Endodermal cell (in vitro differentiated cells): ENCODE measurements around the gene MYOZ1. TPM values are rescaled to one million over a fixed set of nuclear protein-coding genes. Genes with fewer than 3 reads are reported as not detected.

Source experiments
- DNase-seq: peaks from one replicate; pipeline ENCODE4 v3.0.0-alpha.2; 2017
- H3K27ac ChIP-seq: 2 replicates; pipeline ENCODE4 v1.5.1; 2013; ENCODE audit warnings: mild to moderate bottlenecking, low read depth, low read length, moderate library complexity
- H3K27me3 ChIP-seq: 2 replicates; pipeline ENCODE4 v1.6.1; 2013; ENCODE audit warnings: mild to moderate bottlenecking, low read length, moderate library complexity; ENCODE audit not compliant: insufficient read depth, control insufficient read depth, poor library complexity, severe bottlenecking
- H3K36me3 ChIP-seq: 2 replicates; pipeline ENCODE4 v1.7.0; 2013; ENCODE audit warnings: mild to moderate bottlenecking, low read length, moderate library complexity; ENCODE audit not compliant: control insufficient read depth, insufficient read depth
- H3K4me1 ChIP-seq: one replicate; pipeline ENCODE4 v1.7.0; 2013; ENCODE audit warnings: low read length; ENCODE audit not compliant: control insufficient read depth, insufficient read depth
- H3K4me3 ChIP-seq: 2 replicates; pipeline ENCODE4 v1.5.1; 2013; ENCODE audit warnings: mild to moderate bottlenecking, low read length, moderate library complexity
- H3K9ac ChIP-seq: 2 replicates; pipeline ENCODE4 v1.6.1; 2013; ENCODE audit warnings: mild to moderate bottlenecking, low read length, moderate library complexity; ENCODE audit not compliant: poor library complexity, severe bottlenecking; ENCODE audit errors: extremely low read depth
- H3K9me3 ChIP-seq: 2 replicates; pipeline ENCODE4 v1.6.1; 2013; ENCODE audit warnings: mild to moderate bottlenecking, low read length, moderate library complexity; ENCODE audit not compliant: control insufficient read depth
- H3K27ac Mint-ChIP-seq: 2 replicates; pipeline ENCODE4 v1.8.0; 2020; ENCODE audit warnings: mixed read lengths
- H3K27me3 Mint-ChIP-seq: 2 replicates; pipeline ENCODE4 v1.8.0; 2021; ENCODE audit warnings: mild to moderate bottlenecking, mixed read lengths; ENCODE audit not compliant: insufficient read depth
- H3K36me3 Mint-ChIP-seq: 2 replicates; pipeline ENCODE4 v1.8.0; 2020; ENCODE audit warnings: low read depth, mixed read lengths
- H3K4me1 Mint-ChIP-seq: 2 replicates; pipeline ENCODE4 v1.8.0; 2020; ENCODE audit warnings: mixed read lengths
- H3K4me3 Mint-ChIP-seq: 2 replicates; pipeline ENCODE4 v1.8.0; 2020; ENCODE audit warnings: mild to moderate bottlenecking, moderate library complexity, mixed read lengths
- H3K9me3 Mint-ChIP-seq: 2 replicates; pipeline ENCODE4 v1.8.0; 2020; ENCODE audit warnings: mild to moderate bottlenecking, mixed read lengths
- WGBS, 2 experiments: methylation state at CpG; one replicate each; pipeline versions ENCODE4 v1.1.5 to v1.1.7; 2013; ENCODE audit warnings: missing lambda C conversion rate in 2 of 2, mixed read lengths in 1 of 2; ENCODE audit not compliant: insufficient coverage in 1 of 2, insufficient read length in 1 of 2; 5-methylcytosine and 5-hydroxymethylcytosine counted together
- total RNA-seq, 2 donors: library from RNA; stranded (reverse); fragmentation: NEBNext Ultra II Directional in 1 of 2; extraction: Animal tissue kit (Norgen Biotek cat#: 25700) in 1 of 2; gene quantifications; 2 replicates in 1 of 2; 3 replicates in 1 of 2; pipeline ENCODE4 v1.2.1, GENCODE V29; 2021
- TF ChIP-seq, protein P1 (sequence below): fragments of 200-600 bp; sonication (generic); conservative IDR thresholded peaks from 2 replicates; pipeline ENCODE4 v1.5.0; 2021; ENCODE audit warnings: antibody characterized with exemption, mild to moderate bottlenecking

MYOZ1 gene
- total RNA-seq, 2 donors from 2014 or later = 1.6 to 2.4 TPM

DNA sequence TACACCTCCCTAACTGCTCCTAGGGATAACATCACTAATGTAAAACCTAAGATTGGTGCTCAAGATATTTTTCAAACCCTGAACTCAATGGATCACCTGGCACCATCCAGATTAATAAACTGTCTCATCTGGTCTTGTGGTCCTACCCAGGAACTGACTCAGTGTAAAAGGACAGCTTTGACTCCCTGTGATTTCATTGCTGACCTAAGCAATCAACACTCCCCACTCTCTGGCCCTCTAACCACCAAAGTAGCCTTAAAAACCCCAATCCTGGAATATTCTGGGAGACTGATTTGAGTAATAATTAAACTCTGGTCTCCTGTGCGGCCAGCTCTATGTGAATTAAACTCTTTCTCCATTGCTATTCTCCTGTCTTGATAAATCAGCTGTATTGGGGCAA, 43.9 kb downstream of the MYOZ1 start:
- H3K4me3 ChIP-seq = no peak overlapping the region
- Mint-ChIP-seq H3K9me3 (no peaks in the 10 kb centered on the region), H3K27me3 (no peaks in the 10 kb centered on the region), H3K27ac (peak overlapping the region; percentile 62), H3K4me3 (no peak overlapping the region), H3K36me3 (peaks cover 19% of the 10 kb centered on the region), H3K4me1 (peaks cover 16% of the 10 kb centered on the region)
- WGBS, 2 experiments = 100% methylated on average over 1 of the region's 1 CpG
- no peaks in the 10 kb centered on the region for H3K36me3 ChIP-seq
- no peaks in the 10 kb centered on the region for H3K27me3 ChIP-seq
- H3K27ac ChIP-seq = no peak overlapping the region
- H3K4me1 ChIP-seq = no peaks in the 10 kb centered on the region
- no peak for DNase-seq
- H3K9me3 ChIP-seq = no peaks in the 10 kb centered on the region
- TF ChIP-seq, protein P1, sequence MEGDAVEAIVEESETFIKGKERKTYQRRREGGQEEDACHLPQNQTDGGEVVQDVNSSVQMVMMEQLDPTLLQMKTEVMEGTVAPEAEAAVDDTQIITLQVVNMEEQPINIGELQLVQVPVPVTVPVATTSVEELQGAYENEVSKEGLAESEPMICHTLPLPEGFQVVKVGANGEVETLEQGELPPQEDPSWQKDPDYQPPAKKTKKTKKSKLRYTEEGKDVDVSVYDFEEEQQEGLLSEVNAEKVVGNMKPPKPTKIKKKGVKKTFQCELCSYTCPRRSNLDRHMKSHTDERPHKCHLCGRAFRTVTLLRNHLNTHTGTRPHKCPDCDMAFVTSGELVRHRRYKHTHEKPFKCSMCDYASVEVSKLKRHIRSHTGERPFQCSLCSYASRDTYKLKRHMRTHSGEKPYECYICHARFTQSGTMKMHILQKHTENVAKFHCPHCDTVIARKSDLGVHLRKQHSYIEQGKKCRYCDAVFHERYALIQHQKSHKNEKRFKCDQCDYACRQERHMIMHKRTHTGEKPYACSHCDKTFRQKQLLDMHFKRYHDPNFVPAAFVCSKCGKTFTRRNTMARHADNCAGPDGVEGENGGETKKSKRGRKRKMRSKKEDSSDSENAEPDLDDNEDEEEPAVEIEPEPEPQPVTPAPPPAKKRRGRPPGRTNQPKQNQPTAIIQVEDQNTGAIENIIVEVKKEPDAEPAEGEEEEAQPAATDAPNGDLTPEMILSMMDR = no peak
- no peak overlapping the region for H3K9ac ChIP-seq

DNA sequence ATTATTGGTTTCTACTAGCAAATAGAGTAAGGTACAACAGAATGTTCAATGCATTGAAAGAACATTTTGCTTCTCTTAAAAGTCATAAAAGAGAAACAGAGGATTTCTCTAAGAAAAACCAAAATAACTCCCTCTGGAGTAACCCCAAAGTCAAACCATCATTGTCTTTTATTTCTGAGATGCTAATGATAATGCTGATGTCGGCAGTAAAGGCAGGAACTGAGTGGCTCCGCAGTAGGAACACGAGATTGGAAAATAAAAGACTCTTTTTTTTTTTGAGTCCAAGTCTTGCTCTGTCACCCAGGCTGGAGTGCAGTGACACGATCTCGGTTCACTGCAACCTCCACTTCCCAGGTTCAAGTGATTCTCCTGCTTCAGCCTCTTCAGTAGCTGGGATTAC, 47.5 kb downstream of the MYOZ1 start:
- 89% methylated on average over 5 of the region's 5 CpGs for WGBS, 2 experiments
- TF ChIP-seq, protein P1 = no peak
- H3K27ac Mint-ChIP-seq = no peak overlapping the region
- peaks cover 2% of the 10 kb centered on the region for H3K4me1 ChIP-seq
- peaks cover 36% of the 10 kb centered on the region for H3K4me1 Mint-ChIP-seq
- H3K27ac ChIP-seq = no peak overlapping the region
- H3K27me3 ChIP-seq = no peaks in the 10 kb centered on the region
- H3K27me3 Mint-ChIP-seq = no peaks in the 10 kb centered on the region
- no peaks in the 10 kb centered on the region for H3K36me3 ChIP-seq
- H3K4me3 ChIP-seq = no peak overlapping the region
- H3K36me3 Mint-ChIP-seq = peaks cover 11% of the 10 kb centered on the region
- H3K9ac ChIP-seq = no peak overlapping the region
- H3K4me3 Mint-ChIP-seq = no peak overlapping the region
- DNase-seq = no peak
- H3K9me3 ChIP-seq = no peaks in the 10 kb centered on the region
- no peaks in the 10 kb centered on the region for H3K9me3 Mint-ChIP-seq

DNA sequence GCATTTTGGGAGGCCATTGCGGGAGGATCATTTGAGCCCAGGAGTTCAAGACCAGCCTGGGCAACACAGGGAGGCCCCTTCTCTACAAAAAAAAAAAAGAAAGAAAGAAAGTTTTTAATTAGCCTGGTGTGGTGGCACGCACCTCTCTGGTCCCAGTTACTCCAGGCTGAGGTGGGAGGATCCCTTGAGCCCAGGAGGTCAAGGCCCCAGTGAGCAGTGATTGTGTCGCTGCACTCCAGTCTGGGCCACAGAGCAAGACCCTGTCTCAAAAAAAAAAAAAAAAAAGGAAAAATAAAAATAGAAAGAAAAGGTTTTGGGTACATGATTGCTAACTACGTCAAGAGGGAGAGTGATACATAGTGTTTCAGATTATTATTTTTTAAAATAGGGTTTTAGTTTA, 48.2 kb downstream of the MYOZ1 start:
- H3K4me1 ChIP-seq = peaks cover 2% of the 10 kb centered on the region
- Mint-ChIP-seq H3K9me3 (no peaks in the 10 kb centered on the region), H3K4me1 (peaks cover 40% of the 10 kb centered on the region), H3K27me3 (no peaks in the 10 kb centered on the region), H3K27ac (peak overlapping the region; percentile 99), H3K36me3 (peaks cover 8% of the 10 kb centered on the region), H3K4me3 (no peak overlapping the region)
- H3K27ac ChIP-seq = no peak overlapping the region
- H3K4me3 ChIP-seq = no peak overlapping the region
- no peaks in the 10 kb centered on the region for H3K36me3 ChIP-seq
- no peaks in the 10 kb centered on the region for H3K9me3 ChIP-seq
- WGBS, 2 experiments = 90 to 93% methylated on average over 2 to 4 of the region's 4 CpGs
- TF ChIP-seq, protein P1 = no peak
- DNase-seq = no peak
- no peaks in the 10 kb centered on the region for H3K27me3 ChIP-seq
- H3K9ac ChIP-seq = no peak overlapping the region
